H1 (cell line): ENCODE measurements around the gene XCL1. TPM values are rescaled to one million over a fixed set of nuclear protein-coding genes. Genes with fewer than 3 reads are reported as not detected.

Experiments
- CTCF ChIA-PET: fragments of 300-600 bp; sonication (Branson Sonifier 250); formaldehyde crosslinking; loops from one replicate; lab custom pipeline; 2021; ENCODE audit not compliant: partially characterized antibody; lab: Charles Lee
- POLR2A ChIA-PET: fragments of 300-600 bp; sonication (Branson Sonifier 250); formaldehyde crosslinking; loops from one replicate; lab custom pipeline; 2021; ENCODE audit warnings: inconsistent platforms; ENCODE audit not compliant: partially characterized antibody; lab: Charles Lee
- DNase-seq, 2 experiments: peaks; one replicate each; pipeline versions ENCODE4 v3.0.0 to v3.0.0-alpha.2; 2010 to 2022; ENCODE audit warnings: low spot score in 2 of 2, low read depth in 1 of 2, mixed read lengths in 1 of 2
- FAIRE-seq: peaks from 2 replicates; lab custom pipeline; 2011; peaks lifted over from hg19 to GRCh38; lab: Jason Lieb, UNC
- H2AFZ ChIP-seq: 2 replicates; pipeline ENCODE4 v1.8.1; 2012; ENCODE audit warnings: low read length, inconsistent platforms
- H2AK5ac ChIP-seq: 2 replicates; pipeline ENCODE4 v1.6.1; 2013; ENCODE audit warnings: low read depth, low read length
- H2BK120ac ChIP-seq: replicated peaks from 2 replicates; pipeline ENCODE3; 2013; ENCODE audit warnings: low read depth, low read length, inconsistent platforms
- H2BK12ac ChIP-seq: 2 replicates; pipeline ENCODE4 v1.6.1; 2013; ENCODE audit warnings: low read depth, low read length
- H2BK15ac ChIP-seq: 2 replicates; pipeline ENCODE4 v1.6.1; 2013; ENCODE audit warnings: low read length
- H2BK20ac ChIP-seq: 2 replicates; pipeline ENCODE4 v1.6.1; 2013; ENCODE audit warnings: low read length
- H2BK5ac ChIP-seq: 2 replicates; pipeline ENCODE4 v1.6.1; 2013; ENCODE audit warnings: low read depth, low read length
- H3K14ac ChIP-seq: 2 replicates; pipeline ENCODE4 v1.6.1; 2013; ENCODE audit warnings: inconsistent platforms; ENCODE audit not compliant: insufficient read length
- H3K18ac ChIP-seq: 2 replicates; pipeline ENCODE4 v1.6.1; 2013; ENCODE audit warnings: low read length; ENCODE audit errors: extremely low read depth
- H3K23ac ChIP-seq: 2 replicates; pipeline ENCODE4 v1.6.1; 2013; ENCODE audit warnings: inconsistent platforms; ENCODE audit not compliant: insufficient read length
- H3K23me2 ChIP-seq: 2 replicates; pipeline ENCODE4 v1.6.1; 2013; ENCODE audit warnings: low read depth, low read length
- H3K27ac ChIP-seq: 2 replicates; pipeline ENCODE4 v1.6.1; 2011; ENCODE audit warnings: low read depth, low read length, inconsistent platforms
- H3K27me3 ChIP-seq, 4 experiments: replicated peaks in 1 of 4; 1 replicate in 1 of 4; 2 replicates in 3 of 4; pipeline versions ENCODE4 v1.6.1 to v1.8.1; 2011 to 2013; ENCODE audit warnings: low read length in 3 of 4, mild to moderate bottlenecking in 3 of 4, inconsistent platforms in 2 of 4, mixed read lengths in 2 of 4, moderate library complexity in 1 of 4; ENCODE audit not compliant: control insufficient read depth in 3 of 4, insufficient read depth in 3 of 4; ENCODE audit errors: extremely low read depth in 1 of 4
- H3K36me3 ChIP-seq, 4 experiments: 2 replicates each; pipeline versions ENCODE4 v1.6.1 to v1.8.1; 2011 to 2013; ENCODE audit warnings: mild to moderate bottlenecking in 4 of 4, low read length in 3 of 4, moderate library complexity in 2 of 4, control low read depth in 1 of 4, inconsistent platforms in 1 of 4; ENCODE audit not compliant: insufficient read depth in 4 of 4, control insufficient read depth in 2 of 4
- H3K4ac ChIP-seq: replicated peaks from 2 replicates; pipeline ENCODE3; 2013; ENCODE audit warnings: low read length, low read depth, mixed read lengths, inconsistent platforms; ENCODE audit not compliant: insufficient read length
- H3K4me1 ChIP-seq, 4 experiments: replicated peaks in 1 of 4; 1 replicate in 1 of 4; 2 replicates in 3 of 4; pipeline versions ENCODE4 v1.6.1 to v1.8.1; 2011 to 2013; ENCODE audit warnings: low read length in 3 of 4, inconsistent platforms in 2 of 4, mixed read lengths in 1 of 4; ENCODE audit not compliant: insufficient read depth in 4 of 4, control insufficient read depth in 3 of 4
- H3K4me2 ChIP-seq, 2 experiments: 2 replicates each; pipeline versions ENCODE4 v1.6.1 to v1.8.1; 2011 to 2013; ENCODE audit warnings: low read depth in 2 of 2, low read length in 2 of 2, control low read depth in 1 of 2, inconsistent platforms in 1 of 2, mild to moderate bottlenecking in 1 of 2; ENCODE audit not compliant: insufficient read depth in 1 of 2
- H3K4me3 ChIP-seq, 4 experiments: fragments of 200-600, 300-600 bp in 1 of 4; sonication (generic), shearing (Covaris generic), sonication (Bioruptor Twin) in 1 of 4; 2 replicates each; pipeline versions ENCODE4 v1.5.1 to v1.8.1; 2011 to 2016; ENCODE audit warnings: low read length in 4 of 4, low read depth in 3 of 4, control low read depth in 2 of 4, inconsistent platforms in 2 of 4, mild to moderate bottlenecking in 2 of 4, mixed read lengths in 1 of 4, moderate library complexity in 1 of 4; ENCODE audit not compliant: insufficient read depth in 2 of 4; ENCODE audit errors: extremely low read depth in 1 of 4
- H3K56ac ChIP-seq: replicated peaks from 2 replicates; pipeline ENCODE3; 2013; ENCODE audit warnings: low read depth, mild to moderate bottlenecking, mixed read lengths, low read length, inconsistent platforms; ENCODE audit not compliant: insufficient read length
- H3K79me1 ChIP-seq: 2 replicates; pipeline ENCODE4 v1.6.1; 2013; ENCODE audit warnings: low read depth, low read length, control low read depth
- H3K79me2 ChIP-seq, 2 experiments: 2 replicates each; pipeline versions ENCODE4 v1.6.1 to v1.8.1; 2012 to 2013; ENCODE audit warnings: low read length in 2 of 2, mild to moderate bottlenecking in 2 of 2, inconsistent platforms in 1 of 2; ENCODE audit not compliant: insufficient read depth in 2 of 2, control insufficient read depth in 1 of 2
- H3K9ac ChIP-seq, 4 experiments: replicated peaks in 1 of 4; 1 replicate in 1 of 4; 2 replicates in 3 of 4; pipeline versions ENCODE4 v1.6.1 to v1.8.1; 2011 to 2013; ENCODE audit warnings: low read depth in 3 of 4, low read length in 3 of 4, control low read depth in 2 of 4, mild to moderate bottlenecking in 2 of 4, moderate library complexity in 2 of 4, inconsistent platforms in 1 of 4; ENCODE audit errors: extremely low read depth in 1 of 4
- H3K9me3 ChIP-seq, 2 experiments: 2 replicates each; pipeline versions ENCODE4 v1.6.1 to v1.8.1; 2012 to 2013; ENCODE audit warnings: mild to moderate bottlenecking in 2 of 2, moderate library complexity in 2 of 2, control low read depth in 1 of 2, inconsistent platforms in 1 of 2, low read depth in 1 of 2, low read length in 1 of 2, mixed read lengths in 1 of 2; ENCODE audit not compliant: insufficient read depth in 2 of 2
- H4K20me1 ChIP-seq, 2 experiments: replicated peaks in 1 of 2; 2 replicates each; pipeline versions ENCODE3 to v1.8.1; 2011 to 2013; ENCODE audit warnings: inconsistent platforms in 2 of 2, low read length in 2 of 2, mild to moderate bottlenecking in 1 of 2; ENCODE audit not compliant: insufficient read depth in 2 of 2, control insufficient read depth in 1 of 2
- H4K5ac ChIP-seq: 2 replicates; pipeline ENCODE4 v1.6.1; 2013; ENCODE audit warnings: low read length, low read depth, mixed read lengths, inconsistent platforms; ENCODE audit not compliant: insufficient read length
- H4K8ac ChIP-seq: 2 replicates; pipeline ENCODE4 v1.8.0; 2013; ENCODE audit warnings: mild to moderate bottlenecking, moderate library complexity, low read length, inconsistent platforms; ENCODE audit not compliant: insufficient read depth; ENCODE audit errors: extremely low read depth
- H4K91ac ChIP-seq: replicated peaks from 2 replicates; pipeline ENCODE3; 2013; ENCODE audit warnings: low read length, mixed read lengths, inconsistent platforms; ENCODE audit not compliant: insufficient read length
- RAD21 ChIP-seq, 2 experiments: IDR thresholded peaks in 1 of 2; conservative IDR thresholded peaks in 1 of 2; 2 replicates each; pipeline ENCODE4 v1.6.1; 2011; ENCODE audit warnings: low read depth in 2 of 2, low read length in 2 of 2, improper control_type of control experiment in 1 of 2, inconsistent platforms in 1 of 2, mild to moderate bottlenecking in 1 of 2, moderate library complexity in 1 of 2
- SAP30 ChIP-seq: fragments of 300-600 bp; sonication (generic); IDR thresholded peaks from 2 replicates; pipeline ENCODE4 v1.7.1; 2012; ENCODE audit warnings: low read length, moderate library complexity, mild to moderate bottlenecking, inconsistent platforms; ENCODE audit not compliant: insufficient read depth, insufficient replicate concordance
- WGBS, 2 experiments: shearing (Covaris generic) in 1 of 2; methylation state at CpG; one replicate each; pipeline versions ENCODE4 v1.1.6 to v1.1.7; 2013 to 2015; ENCODE audit warnings: low lambda C conversion rate in 2 of 2, mixed read lengths in 2 of 2, inconsistent platforms in 1 of 2, low coverage in 1 of 2, missing lambda C conversion rate in 1 of 2; ENCODE audit not compliant: insufficient replicate concordance in 2 of 2, insufficient coverage in 1 of 2, insufficient read length in 1 of 2; ENCODE audit errors: extremely low coverage in 1 of 2, missing lambda C conversion rate in 1 of 2; 5-methylcytosine and 5-hydroxymethylcytosine counted together
- polyA plus RNA-seq, 7 experiments: library from polyadenylated mRNA; depleted of rRNA in 3 of 7; stranded (reverse) in 5 of 7; unstranded in 2 of 7; fragments of >200 nt in 5 of 7; fragments of 200-250 nt in 2 of 7; gene quantifications; 1 replicate in 5 of 7; 2 replicates in 1 of 7; 4 replicates in 1 of 7; pipeline versions ENCODE4 v1.2.1 to v1.2.3, GENCODE V29; 2011 to 2013; ENCODE audit warnings: missing spikeins in 2 of 7, mixed read lengths in 2 of 7
- total RNA-seq: library from RNA; stranded (reverse); fragmentation: NEBNext Ultra II Directional; extraction: Animal tissue kit (Norgen Biotek cat#: 25700); gene quantifications from 2 replicates; pipeline ENCODE4 v1.2.1, GENCODE V29; 2021

Gene XCL1
- total and polyA plus RNA-seq, 2 of the 8 experiments (the other 6 are each of a cell fraction or from before 2014, with no cell fraction given) = 0.39 to 0.63 TPM

GRCh38 chr1:168609741-168610510 is 33.5 kb downstream of the XCL1 start:
- no peak overlapping the region for H3K4me3 ChIP-seq
- H3K14ac ChIP-seq = no peak overlapping the region
- H4K8ac ChIP-seq = peak overlapping the region; percentile 74; the same call in 1 of the 2 replicates
- H3K23me2 ChIP-seq = no peaks in the 10 kb centered on the region
- H3K4ac ChIP-seq = no peak overlapping the region
- H2BK20ac ChIP-seq = no peak overlapping the region
- no peak overlapping the region for H4K91ac ChIP-seq
- H3K36me3 ChIP-seq = no peaks in the 10 kb centered on the region
- H3K79me1 ChIP-seq = no peaks in the 10 kb centered on the region
- no peak overlapping the region for H3K9ac ChIP-seq
- CTCF ChIA-PET = interaction anchor here (0.6 to 2.7 kb wide), 15 partner anchors 11 to 739 kb away, joined by 3 to 13 read pairs (median 3); no protein-coding TSS in a partner anchor
- H3K27me3 ChIP-seq = peaks cover 0 to 1% (median 0%) of the 10 kb centered on the region in 4 experiments; a peak in 1 of 7 replicates
- H4K20me1 ChIP-seq = no peaks in the 10 kb centered on the region
- DNase-seq (no peak), FAIRE-seq (no peak)
- no peak overlapping the region for H2BK120ac ChIP-seq
- H2BK15ac ChIP-seq = no peak overlapping the region
- H2BK12ac ChIP-seq = no peak overlapping the region
- H3K79me2 ChIP-seq = no peaks in the 10 kb centered on the region
- no peak overlapping the region for H3K4me2 ChIP-seq
- no peak overlapping the region for H2BK5ac ChIP-seq
- H3K56ac ChIP-seq = no peak overlapping the region
- no peak overlapping the region for H3K23ac ChIP-seq
- no peak overlapping the region for H2AFZ ChIP-seq
- no peak overlapping the region for H2AK5ac ChIP-seq
- no peaks in the 10 kb centered on the region for H3K9me3 ChIP-seq
- WGBS, 2 experiments = 74% methylated on average over 5 of the region's 10 CpGs; no CpG with 5 or more reads in 1 of the 2 experiments
- TF ChIP-seq SAP30 = no peak
- peak in 1 of 2 experiments; percentile 12; a peak in 1 of 4 replicates for TF ChIP-seq RAD21 (IDR thresholded peaks at IDR 0.05 in 1 of 2, conservative IDR thresholded peaks at IDR 0.05 in 1 of 2; ENCODE audit: low read depth in 2 of 2, low read length in 2 of 2)
- no peak overlapping the region for H3K18ac ChIP-seq
- POLR2A ChIA-PET = interaction anchor here (0.6 kb wide), 1 partner anchor 818 kb away, joined by 3 read pairs; no protein-coding TSS in a partner anchor
- no peak overlapping the region for H4K5ac ChIP-seq
- H3K4me1 ChIP-seq = no peaks in the 10 kb centered on the region; a peak in 1 of 7 replicates
- no peak overlapping the region for H3K27ac ChIP-seq
